GM19035 (cell line): ENCODE measurements around the gene MSH5.
A peak's percentile ranks its signal among the peaks of the same experiment; 100 is the strongest.
"Not testable (repeated sequence)": the region's sequence is repeated elsewhere in the genome, so short reads cannot be mapped to it uniquely, and the experiment has no call there.

ENCODE experiments used
- ATAC-seq: cut with Tn5 transposase; IDR thresholded peaks from one replicate; pipeline ENCODE4 v1.9.1; 2021; ENCODE audit not compliant: unreplicated experiment

The MSH5 gene

GRCh38 chr6:31776989-31777666, 37.3 kb downstream of the MSH5 start, which contains the start of gene VWA7:
Gene VWA7, minus strand, starts transcription at chr6:31777328. Its CDS starts 549 bp downstream, at chr6:31776779.
- peak; percentile 71 for ATAC-seq

- no peak for ATAC-seq
These were observed 37.9 kb downstream of the MSH5 start for GRCh38 chr6:31777667-31778050.

- no peak for ATAC-seq
These were observed 38.4 kb downstream of the MSH5 start for GRCh38 chr6:31778193-31778592.

GRCh38 chr6:31778999-31779885, 39.4 kb downstream of the MSH5 start:
- ATAC-seq, result no peak

GRCh38 chr6:31779908-31780307, 40.1 kb downstream of the MSH5 start:
- no peak for ATAC-seq

GRCh38 chr6:31780507-31781243, 40.9 kb downstream of the MSH5 start:
- ATAC-seq, result no peak

GRCh38 chr6:31781244-31782125, 41.7 kb downstream of the MSH5 start:
- ATAC-seq, result no peak

GRCh38 chr6:31782126-31782855, 42.5 kb downstream of the MSH5 start:
- no peak for ATAC-seq

- ATAC-seq, result no peak
These were observed 44.5 kb downstream of the MSH5 start for GRCh38 chr6:31784098-31784925.

- ATAC-seq, result no peak
These were observed 45.7 kb downstream of the MSH5 start for GRCh38 chr6:31785475-31785874.

- ATAC-seq, result no peak
These were observed 51.7 kb downstream of the MSH5 start for GRCh38 chr6:31791324-31792089.

- ATAC-seq, result no peak
These were observed 52.2 kb downstream of the MSH5 start for GRCh38 chr6:31792090-31792374.

- ATAC-seq, result no peak
These were observed 53.0 kb downstream of the MSH5 start for GRCh38 chr6:31792761-31793171.

GRCh38 chr6:31793927-31794245, 54.1 kb downstream of the MSH5 start:
- not testable (repeated sequence) for ATAC-seq

GRCh38 chr6:31794294-31794865, 54.6 kb downstream of the MSH5 start:
- no peak for ATAC-seq

GRCh38 chr6:31794866-31795615, 55.2 kb downstream of the MSH5 start:
- ATAC-seq, result no peak

GRCh38 chr6:31795616-31796298, 56.0 kb downstream of the MSH5 start, which contains the start of gene VARS1:
Gene VARS1, minus strand, starts transcription at chr6:31795752. Its CDS starts 535 bp downstream, at chr6:31795217.
- ATAC-seq, result peak; percentile 73
